K562 (cell line): ENCODE data around the gene MBP. TPM values are rescaled to one million over a fixed set of nuclear protein-coding genes. Genes with fewer than 3 reads are reported as not detected.

Experiments
- ATAC-seq: fragments of 200-7000 bp; cut with Tn5 transposase; 3 replicates; pipeline ENCODE4 v1.9.1; 2020; ENCODE audit warnings: moderate library complexity
- BruUV-seq: library from RNA; stranded (reverse); fragments of 400-500 nt; replicated peaks from 2 replicates; lab custom pipeline; 2021; lab: Mats Ljungman, UMichigan
- CTCF ChIA-PET: fragments of 300-600 bp; formaldehyde crosslinking; extraction: SDS; loops from one replicate; lab custom pipeline; 2021; ENCODE audit warnings: low intra/inter-chr PET ratio; lab: Yijun Ruan, JAX
- POLR2A ChIA-PET: fragments of 300-600, 350-650 bp; sonication (Branson Sonifier 250); formaldehyde crosslinking; extraction: SDS; loops from one replicate; lab custom pipeline; 2021; ENCODE audit warnings: antibody characterized with exemption, inconsistent platforms; lab: Yijun Ruan, JAX
- DNase-seq, 4 experiments: peaks; one replicate each; pipeline versions ENCODE4 v3.0.0 to v3.0.0-alpha.2; 2011 to 2018; ENCODE audit warnings: low spot score in 3 of 4, mixed read lengths in 3 of 4; ENCODE audit errors: extremely low read depth in 1 of 4
- FAIRE-seq: peaks from 2 replicates; lab custom pipeline; 2011; peaks lifted over from hg19 to GRCh38; lab: Jason Lieb, UNC
- H2AFZ ChIP-seq: 2 replicates; pipeline ENCODE4 v1.6.0; 2011; ENCODE audit warnings: low read depth, low read length, control low read depth, inconsistent platforms
- H3K27ac ChIP-seq: fragments of 200-600 bp; 3 replicates; pipeline ENCODE4 v1.8.0; 2011; ENCODE audit warnings: low read depth, mild to moderate bottlenecking, control low read depth, inconsistent platforms, low read length, moderate library complexity, mixed read lengths; ENCODE audit errors: extremely low read depth
- H3K27me3 ChIP-seq, 2 experiments: fragments of 300-600 bp in 1 of 2; 2 replicates in 1 of 2; 3 replicates in 1 of 2; pipeline versions ENCODE4 v1.6.0 to v1.8.0; 2011; ENCODE audit warnings: inconsistent platforms in 2 of 2, low read length in 2 of 2, mild to moderate bottlenecking in 1 of 2, mixed read lengths in 1 of 2, moderate library complexity in 1 of 2; ENCODE audit not compliant: control insufficient read depth in 2 of 2, insufficient read depth in 2 of 2
- H3K36me3 ChIP-seq: fragments of 300-600 bp; 3 replicates; pipeline ENCODE4 v1.8.0; 2011; ENCODE audit warnings: mild to moderate bottlenecking, low read length, inconsistent platforms; ENCODE audit not compliant: control insufficient read depth, insufficient read depth
- H3K4me1 ChIP-seq, 2 experiments: fragments of 200-600 bp in 1 of 2; replicated peaks in 1 of 2; 2 replicates in 1 of 2; 3 replicates in 1 of 2; pipeline versions ENCODE4 v1.5.1 to v1.8.0; 2011; ENCODE audit warnings: inconsistent platforms in 2 of 2, low read length in 2 of 2, mild to moderate bottlenecking in 1 of 2, mixed read lengths in 1 of 2, moderate library complexity in 1 of 2; ENCODE audit not compliant: control insufficient read depth in 2 of 2, insufficient read depth in 2 of 2
- H3K4me2 ChIP-seq: 2 replicates; pipeline ENCODE4 v1.6.1; 2011; ENCODE audit warnings: low read length, control low read depth, inconsistent platforms, mixed read lengths; ENCODE audit not compliant: insufficient read depth
- H3K4me3 ChIP-seq: fragments of 200-600 bp; sonication (generic), shearing (Covaris generic); 2 replicates; pipeline ENCODE4 v1.5.1; 2016; ENCODE audit warnings: control low read depth, inconsistent platforms
- H3K79me2 ChIP-seq: fragments of 200-600 bp; 3 replicates; pipeline ENCODE4 v1.8.0; 2011; ENCODE audit warnings: low read length, inconsistent platforms; ENCODE audit not compliant: control insufficient read depth, insufficient read depth
- H3K9ac ChIP-seq, 2 experiments: 2 replicates each; pipeline versions ENCODE4 v1.6.0 to v1.6.1; 2011; ENCODE audit warnings: low read depth in 2 of 2, low read length in 2 of 2, control low read depth in 1 of 2, inconsistent platforms in 1 of 2, mild to moderate bottlenecking in 1 of 2, mixed read lengths in 1 of 2; ENCODE audit not compliant: insufficient read depth in 1 of 2
- H3K9me1 ChIP-seq: one replicate; pipeline ENCODE4 v1.6.0; 2011; ENCODE audit warnings: inconsistent platforms, mild to moderate bottlenecking, low read length, moderate library complexity; ENCODE audit not compliant: control insufficient read depth, insufficient read depth
- H3K9me3 ChIP-seq: replicated peaks from 2 replicates; pipeline ENCODE4 v1.5.1; 2011; ENCODE audit warnings: low read depth, low read length, inconsistent platforms; ENCODE audit not compliant: control insufficient read depth, insufficient read depth
- H4K20me1 ChIP-seq: replicated peaks from 2 replicates; pipeline ENCODE4 v1.6.1; 2011; ENCODE audit warnings: low read length, inconsistent platforms, mixed read lengths; ENCODE audit not compliant: control insufficient read depth, insufficient read depth
- ELF4 ChIP-seq: fragments of 450-650 bp; formaldehyde crosslinking; IDR thresholded peaks from 2 replicates; pipeline ENCODE4 v1.4.0; 2022; ENCODE audit warnings: missing genetic modification characterization
- KAT8 ChIP-seq: fragments of 450-650 bp; IDR thresholded peaks from 2 replicates; pipeline ENCODE4 v1.6.1; 2016; ENCODE audit warnings: low read depth, mild to moderate bottlenecking
- LARP7 ChIP-seq: fragments of 450-650 bp; IDR thresholded peaks from 2 replicates; pipeline ENCODE4 v1.6.1; 2016
- MTA2 ChIP-seq: fragments of 450-650 bp; IDR thresholded peaks from 2 replicates; pipeline ENCODE4 v1.6.1; 2016; ENCODE audit warnings: low read depth
- PHB2 ChIP-seq: fragments of 450-650 bp; IDR thresholded peaks from 2 replicates; pipeline ENCODE4 v1.6.1; 2017; ENCODE audit warnings: low read depth
- SUPT5H ChIP-seq: fragments of 450-650 bp; IDR thresholded peaks from 2 replicates; pipeline ENCODE4 v1.6.1; 2016
- TSC22D4 ChIP-seq: fragments of 450-650 bp; IDR thresholded peaks from 2 replicates; pipeline ENCODE4 v1.6.1; 2016; ENCODE audit warnings: missing genetic modification characterization, missing biosample characterization, control low read depth
- ZBTB17 ChIP-seq: fragments of 450-650 bp; formaldehyde crosslinking; IDR thresholded peaks from 2 replicates; pipeline ENCODE4 v1.4.0; 2020; ENCODE audit warnings: mild to moderate bottlenecking
- ZFP1 ChIP-seq: fragments of 450-650 bp; formaldehyde crosslinking; IDR thresholded peaks from 2 replicates; pipeline ENCODE4 v1.4.0; 2020; ENCODE audit warnings: mild to moderate bottlenecking, mixed read lengths
- ZNF282 ChIP-seq: sonication (generic); formaldehyde crosslinking; IDR thresholded peaks from 2 replicates; pipeline ENCODE4 v1.8.1; 2023; ENCODE audit warnings: missing genetic modification reagents
- ZNF79 ChIP-seq: fragments of 250-450 bp; sonication (Bioruptor Pico); IDR thresholded peaks from 2 replicates; pipeline ENCODE4 v1.4.0; 2020; ENCODE audit warnings: low read depth, mild to moderate bottlenecking, moderate library complexity
- WGBS: fragments of 100-300 bp; shearing (Covaris generic); methylation state at CpG from one replicate; pipeline ENCODE4 v1.1.6; 2016; ENCODE audit warnings: low coverage, mixed read lengths; ENCODE audit not compliant: insufficient coverage; ENCODE audit errors: missing lambda C conversion rate; 5-methylcytosine and 5-hydroxymethylcytosine counted together
- in situ Hi-C: fragments of 300-500 bp; cut with MboI; formaldehyde crosslinking; loops from 4 replicates; pipeline ENCODE4 v1.15.0; 2018; ENCODE audit warnings: inconsistent platforms, mixed read lengths
- intact Hi-C: fragments of 100-400 bp; cut with micrococcal nuclease; formaldehyde crosslinking; loops from 2 replicates; pipeline ENCODE4 v1.14.2; 2022
- polyA plus RNA-seq, 8 experiments: library from polyadenylated mRNA; depleted of rRNA in 4 of 8; stranded (reverse) in 5 of 8; unstranded in 3 of 8; fragments of >200 nt; fragmentation: Nextera tagmentation in 2 of 8; fragmentation: Illumina TruSeq in 1 of 8; extraction: Ambion mirVana in 2 of 8; extraction: Trizol in 1 of 8; gene quantifications; 2 replicates each; pipeline versions ENCODE4 v1.2.1 to v1.2.3, GENCODE V29; 2011 to 2014; ENCODE audit warnings: inconsistent platforms in 1 of 8, missing spikeins in 1 of 8
- total RNA-seq, 7 experiments: library from RNA; depleted of rRNA in 6 of 7; stranded (reverse); fragments of >200 nt in 6 of 7; fragmentation: Illumina TruSeq in 2 of 7; extraction: Trizol in 2 of 7; gene quantifications; 2 replicates each; pipeline versions ENCODE4 v1.2.1 to v1.2.3, GENCODE V29; 2011 to 2021; ENCODE audit warnings: low replicate concordance in 1 of 7
- TF ChIP-seq, protein P1 (sequence below): sonication (generic); formaldehyde crosslinking; IDR thresholded peaks from 2 replicates; pipeline ENCODE4 v1.8.0; 2022; ENCODE audit warnings: mild to moderate bottlenecking, missing genetic modification reagents
- TF ChIP-seq, protein P2 (sequence below), 2 experiments: fragments of 450-650 bp; IDR thresholded peaks; 2 replicates each; pipeline ENCODE4 v1.6.1; 2018; ENCODE audit warnings: mild to moderate bottlenecking in 2 of 2, low read depth in 1 of 2; ENCODE audit not compliant: partially characterized antibody in 2 of 2

MBP gene
- total and polyA plus RNA-seq, 9 of the 15 experiments (the other 6 are each of a cell fraction or from before 2014, with no cell fraction given): 0.09 TPM; not detected in 8

- Histone ChIP-seq H3K4me1 (no peaks in the 10 kb centered on the region; a peak in 1 of 5 replicates), H3K9me3 (no peaks in the 10 kb centered on the region), H3K27me3 (no peaks in the 10 kb centered on the region), H3K9ac (no peak overlapping the region), H3K4me3 (no peak overlapping the region), H3K79me2 (no peaks in the 10 kb centered on the region), H3K27ac (no peak overlapping the region), H3K36me3 (no peaks in the 10 kb centered on the region), H2AFZ (no peak overlapping the region), H3K9me1 (no peaks in the 10 kb centered on the region), H4K20me1 (no peaks in the 10 kb centered on the region), H3K4me2 (no peak overlapping the region)
- 74% methylated on average over 11 of the region's 11 CpGs for WGBS
- in situ Hi-C loops: no loop called here
- ChIA-PET POLR2A (no interaction called here), CTCF (no interaction called here)
- intact Hi-C loops: no loop called here
- no peak for DNase-seq
- ATAC-seq: no peak
- TF ChIP-seq LARP7 (no peak), ELF4 (CRISPR knock-in tag) (no peak), ZNF282 (CRISPR knock-in tag) (no peak), SUPT5H (no peak), ZNF79 (CRISPR knock-in tag) (no peak), ZFP1 (CRISPR knock-in tag) (no peak), MTA2 (no peak), TSC22D4 (tag) (no peak), PHB2 (no peak), KAT8 (no peak), ZBTB17 (CRISPR knock-in tag) (no peak)
- TF ChIP-seq, protein P1, sequence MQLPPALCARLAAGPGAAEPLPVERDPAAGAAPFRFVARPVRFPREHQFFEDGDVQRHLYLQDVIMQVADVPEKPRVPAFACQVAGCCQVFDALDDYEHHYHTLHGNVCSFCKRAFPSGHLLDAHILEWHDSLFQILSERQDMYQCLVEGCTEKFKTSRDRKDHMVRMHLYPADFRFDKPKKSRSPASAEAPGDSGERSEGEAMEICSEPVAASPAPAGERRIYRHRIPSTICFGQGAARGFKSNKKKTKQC: no peak
- TF ChIP-seq, protein P2, sequence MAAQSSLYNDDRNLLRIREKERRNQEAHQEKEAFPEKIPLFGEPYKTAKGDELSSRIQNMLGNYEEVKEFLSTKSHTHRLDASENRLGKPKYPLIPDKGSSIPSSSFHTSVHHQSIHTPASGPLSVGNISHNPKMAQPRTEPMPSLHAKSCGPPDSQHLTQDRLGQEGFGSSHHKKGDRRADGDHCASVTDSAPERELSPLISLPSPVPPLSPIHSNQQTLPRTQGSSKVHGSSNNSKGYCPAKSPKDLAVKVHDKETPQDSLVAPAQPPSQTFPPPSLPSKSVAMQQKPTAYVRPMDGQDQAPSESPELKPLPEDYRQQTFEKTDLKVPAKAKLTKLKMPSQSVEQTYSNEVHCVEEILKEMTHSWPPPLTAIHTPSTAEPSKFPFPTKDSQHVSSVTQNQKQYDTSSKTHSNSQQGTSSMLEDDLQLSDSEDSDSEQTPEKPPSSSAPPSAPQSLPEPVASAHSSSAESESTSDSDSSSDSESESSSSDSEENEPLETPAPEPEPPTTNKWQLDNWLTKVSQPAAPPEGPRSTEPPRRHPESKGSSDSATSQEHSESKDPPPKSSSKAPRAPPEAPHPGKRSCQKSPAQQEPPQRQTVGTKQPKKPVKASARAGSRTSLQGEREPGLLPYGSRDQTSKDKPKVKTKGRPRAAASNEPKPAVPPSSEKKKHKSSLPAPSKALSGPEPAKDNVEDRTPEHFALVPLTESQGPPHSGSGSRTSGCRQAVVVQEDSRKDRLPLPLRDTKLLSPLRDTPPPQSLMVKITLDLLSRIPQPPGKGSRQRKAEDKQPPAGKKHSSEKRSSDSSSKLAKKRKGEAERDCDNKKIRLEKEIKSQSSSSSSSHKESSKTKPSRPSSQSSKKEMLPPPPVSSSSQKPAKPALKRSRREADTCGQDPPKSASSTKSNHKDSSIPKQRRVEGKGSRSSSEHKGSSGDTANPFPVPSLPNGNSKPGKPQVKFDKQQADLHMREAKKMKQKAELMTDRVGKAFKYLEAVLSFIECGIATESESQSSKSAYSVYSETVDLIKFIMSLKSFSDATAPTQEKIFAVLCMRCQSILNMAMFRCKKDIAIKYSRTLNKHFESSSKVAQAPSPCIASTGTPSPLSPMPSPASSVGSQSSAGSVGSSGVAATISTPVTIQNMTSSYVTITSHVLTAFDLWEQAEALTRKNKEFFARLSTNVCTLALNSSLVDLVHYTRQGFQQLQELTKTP (IDR thresholded peaks at IDR 0.05; ENCODE audit: low read depth in 1 of 2, partially characterized antibody in 2 of 2): no peak
- FAIRE-seq: no peak
- BruUV-seq: no TSS peak
Observed at GRCh38 chr18:76970770-76971559, 161.6 kb downstream of the MBP start.
